SU-DHL-6 (cell line): ENCODE measurements around the gene SLC25A6.

Source experiments
- H2AFZ ChIP-seq: fragments of 200-600 bp; sonication (generic); 2 replicates; pipeline ENCODE4 v1.6.1; 2014; ENCODE audit warnings: low read depth, mild to moderate bottlenecking, moderate library complexity, mixed read lengths, antibody characterized with exemption, low read length; ENCODE audit not compliant: severe bottlenecking
- H3F3A ChIP-seq: fragments of 200-600 bp; shearing (Covaris generic); 2 replicates; pipeline ENCODE4 v1.6.0; 2016; ENCODE audit warnings: antibody characterized with exemption, mild to moderate bottlenecking; ENCODE audit not compliant: insufficient read depth
- H3K27ac ChIP-seq: fragments of 200-600 bp; sonication (generic); 2 replicates; pipeline ENCODE4 v1.5.1; 2016; ENCODE audit warnings: low read depth, mild to moderate bottlenecking, low read length, moderate library complexity, mixed read lengths
- H3K27me3 ChIP-seq: fragments of 200-600 bp; sonication (generic), shearing (Covaris generic); 2 replicates; pipeline ENCODE4 v1.6.0; 2014; ENCODE audit warnings: mild to moderate bottlenecking, low read length
- H3K36me3 ChIP-seq: fragments of 200-600 bp; sonication (generic); 2 replicates; pipeline ENCODE4 v1.6.1; 2014; ENCODE audit warnings: mild to moderate bottlenecking, low read length, mixed read lengths
- H3K4me2 ChIP-seq: fragments of 300-600, 200-600 bp; shearing (Covaris generic), sonication (generic); 2 replicates; pipeline ENCODE4 v1.6.0; 2014; ENCODE audit warnings: low read length, low read depth, mild to moderate bottlenecking; ENCODE audit not compliant: poor library complexity, severe bottlenecking
- H3K4me3 ChIP-seq: fragments of 200-600 bp; sonication (generic); 2 replicates; pipeline ENCODE4 v1.5.1; 2014; ENCODE audit warnings: antibody characterized with exemption, low read length, mild to moderate bottlenecking, mixed read lengths; ENCODE audit not compliant: insufficient read depth, poor library complexity, severe bottlenecking
- H3K79me2 ChIP-seq: fragments of 200-600 bp; sonication (generic); 2 replicates; pipeline ENCODE4 v1.6.1; 2014; ENCODE audit warnings: mild to moderate bottlenecking, low read length, moderate library complexity; ENCODE audit not compliant: insufficient read depth
- H3K9ac ChIP-seq: fragments of 200-600 bp; sonication (generic); 2 replicates; pipeline ENCODE4 v1.7.0; 2014; ENCODE audit warnings: mild to moderate bottlenecking, low read length
- H3K9me2 ChIP-seq: fragments of 200-600 bp; sonication (generic); replicated peaks from 2 replicates; pipeline ENCODE4 v1.6.1; 2014; ENCODE audit warnings: low read length; ENCODE audit not compliant: insufficient read depth
- H3K9me3 ChIP-seq: fragments of 200-600 bp; sonication (generic); 2 replicates; pipeline ENCODE4 v1.6.1; 2014; ENCODE audit warnings: low read length, mixed read lengths; ENCODE audit not compliant: insufficient read depth
- H4K20me1 ChIP-seq: fragments of 200-600 bp; sonication (generic); 2 replicates; pipeline ENCODE4 v1.6.1; 2014; ENCODE audit warnings: low read depth, mild to moderate bottlenecking, antibody characterized with exemption, low read length, moderate library complexity, mixed read lengths
- CTCF ChIP-seq: fragments of 200-600 bp; sonication (generic); IDR thresholded peaks from one replicate; pipeline ENCODE4 v1.5.1; 2017; ENCODE audit warnings: antibody characterized with exemption, mild to moderate bottlenecking, low read length, moderate library complexity; ENCODE audit not compliant: insufficient read depth, poor library complexity, severe bottlenecking
- EZH2phosphoT487 ChIP-seq: fragments of 200-600 bp; sonication (generic), shearing (Covaris generic); conservative IDR thresholded peaks from 2 replicates; pipeline ENCODE4 v1.6.1; 2018; ENCODE audit warnings: mild to moderate bottlenecking, antibody characterized with exemption, low read length, moderate library complexity, mixed read lengths

SLC25A6 gene

DNA sequence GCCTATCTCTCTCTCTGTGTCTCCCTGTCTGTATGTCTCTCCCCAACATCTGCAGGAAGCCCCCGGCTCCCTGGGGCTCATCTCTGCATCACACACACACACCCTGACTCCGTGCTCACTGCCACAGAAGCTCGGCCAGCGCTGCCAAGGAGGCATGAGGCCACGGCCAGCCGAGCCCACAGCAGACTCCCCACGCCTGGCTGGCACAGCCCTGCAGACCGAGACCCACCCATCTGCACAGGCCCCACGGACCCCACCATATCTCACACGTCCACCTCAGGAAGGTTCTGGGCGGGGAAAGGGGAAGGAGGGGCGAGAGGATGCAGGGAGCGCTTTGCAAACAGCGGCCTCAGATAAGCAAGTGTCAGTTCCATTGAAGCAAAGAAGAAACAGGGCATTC, 28.5 kb upstream of the SLC25A6 start:
- Histone ChIP-seq H3K9ac (no peak overlapping the region), H3K9me2 (no peaks in the 10 kb centered on the region), H3K27ac (0 out of 2 replicates have a peak overlapping the region, but pooled peaks have one; percentile 20), H3K4me3 (no peak overlapping the region), H3K79me2 (no peaks in the 10 kb centered on the region), H3K4me2 (no peak overlapping the region), H4K20me1 (no peaks in the 10 kb centered on the region), H3K36me3 (0 out of 2 replicates have a peak, but pooled peaks cover 2% of the 10 kb centered on the region), H3K9me3 (no peaks in the 10 kb centered on the region), H3K27me3 (no peaks in the 10 kb centered on the region), H3F3A (no peaks in the 10 kb centered on the region), H2AFZ (no peak overlapping the region)
- TF ChIP-seq CTCF, result no peak
- no peak for TF ChIP-seq EZH2phosphoT487

- no peaks in the 10 kb centered on the region for H3K9me2 ChIP-seq
- H3K4me2 ChIP-seq, result no peak overlapping the region
- 0 out of 2 replicates have a peak overlapping the region, but pooled peaks have one; percentile 20 for H3K27ac ChIP-seq
- no peaks in the 10 kb centered on the region for H3K79me2 ChIP-seq
- H3K9me3 ChIP-seq, result no peaks in the 10 kb centered on the region
- no peaks in the 10 kb centered on the region for H4K20me1 ChIP-seq
- no peaks in the 10 kb centered on the region for H3F3A ChIP-seq
- H2AFZ ChIP-seq, result no peak overlapping the region
- TF ChIP-seq CTCF (no peak), EZH2phosphoT487 (no peak)
- no peak overlapping the region for H3K9ac ChIP-seq
- no peak overlapping the region for H3K4me3 ChIP-seq
- no peaks in the 10 kb centered on the region for H3K27me3 ChIP-seq
- H3K36me3 ChIP-seq, result 0 out of 2 replicates have a peak, but pooled peaks cover 2% of the 10 kb centered on the region
Observed at GRCh38 chrX:1419545-1420355, 27.8 kb upstream of the SLC25A6 start.

GRCh38 chrX:1418901-1419544, 27.1 kb upstream of the SLC25A6 start:
- no peaks in the 10 kb centered on the region for H3K27me3 ChIP-seq

More at GRCh38 chrX:1418901-1419544, 27.1 kb upstream of the SLC25A6 start:
- Histone ChIP-seq H3K9ac (no peak overlapping the region), H3K9me3 (no peaks in the 10 kb centered on the region), H4K20me1 (no peaks in the 10 kb centered on the region), H3K9me2 (no peaks in the 10 kb centered on the region), H2AFZ (no peak overlapping the region), H3K79me2 (no peaks in the 10 kb centered on the region), H3K4me2 (no peak overlapping the region), H3K27ac (no peak overlapping the region), H3K36me3 (0 out of 2 replicates have a peak, but pooled peaks cover 2% of the 10 kb centered on the region), H3K4me3 (no peak overlapping the region), H3F3A (no peaks in the 10 kb centered on the region)
- no peak for TF ChIP-seq EZH2phosphoT487
- no peak for TF ChIP-seq CTCF
